HEK293T (cell line): ENCODE data around the gene P3H2.

Experiments
- CTCF ChIA-PET: fragments of 350-600 bp; formaldehyde crosslinking; extraction: SDS; loops from one replicate; lab custom pipeline; 2021; ENCODE audit warnings: antibody characterized with exemption, inconsistent platforms; lab: Yijun Ruan, JAX
- POLR2A ChIA-PET: fragments of 350-600 bp; formaldehyde crosslinking; extraction: SDS; loops from one replicate; lab custom pipeline; 2020; ENCODE audit warnings: antibody characterized with exemption, inconsistent platforms; lab: Yijun Ruan, JAX
- DNase-seq: peaks from one replicate; pipeline ENCODE4 v3.0.0; 2012; ENCODE audit warnings: mixed read lengths; ENCODE audit errors: extremely low spot score
- ARNT ChIP-seq: fragments of 450-650 bp; IDR thresholded peaks from 2 replicates; pipeline ENCODE4 v1.6.1; 2017; ENCODE audit warnings: mild to moderate bottlenecking
- BHLHE40 ChIP-seq: fragments of 450-650 bp; IDR thresholded peaks from 2 replicates; pipeline ENCODE4 v1.6.1; 2016; ENCODE audit warnings: mild to moderate bottlenecking, moderate library complexity, borderline replicate concordance
- CTBP1 ChIP-seq: fragments of 450-650 bp; IDR thresholded peaks from 2 replicates; pipeline ENCODE4 v1.6.1; 2016; ENCODE audit warnings: borderline replicate concordance
- ELF4 ChIP-seq: fragments of 450-650 bp; IDR thresholded peaks from 2 replicates; pipeline ENCODE4 v1.6.1; 2017; ENCODE audit warnings: antibody characterized with exemption
- FOXA1 ChIP-seq: fragments of 450-650 bp; IDR thresholded peaks from 2 replicates; pipeline ENCODE4 v1.6.1; 2016; ENCODE audit warnings: mild to moderate bottlenecking
- FOXK2 ChIP-seq: fragments of 450-650 bp; IDR thresholded peaks from 2 replicates; pipeline ENCODE4 v1.6.1; 2016; ENCODE audit warnings: mild to moderate bottlenecking
- FOXM1 ChIP-seq: fragments of 450-650 bp; IDR thresholded peaks from 2 replicates; pipeline ENCODE4 v1.6.1; 2017; ENCODE audit warnings: mild to moderate bottlenecking, borderline replicate concordance
- HDGF ChIP-seq: fragments of 450-650 bp; IDR thresholded peaks from 2 replicates; pipeline ENCODE4 v1.6.1; 2017; ENCODE audit warnings: antibody characterized with exemption, borderline replicate concordance
- L3MBTL2 ChIP-seq: fragments of 450-650 bp; conservative IDR thresholded peaks from 2 replicates; pipeline ENCODE4 v1.6.1; 2016; ENCODE audit warnings: mild to moderate bottlenecking
- LEF1 ChIP-seq: fragments of 450-650 bp; IDR thresholded peaks from 2 replicates; pipeline ENCODE4 v1.6.1; 2017; ENCODE audit warnings: mild to moderate bottlenecking, borderline replicate concordance
- NFRKB ChIP-seq: fragments of 450-650 bp; IDR thresholded peaks from 2 replicates; pipeline ENCODE4 v1.6.1; 2016; ENCODE audit warnings: mild to moderate bottlenecking, moderate library complexity
- SP1 ChIP-seq: fragments of 450-650 bp; IDR thresholded peaks from 2 replicates; pipeline ENCODE4 v1.6.1; 2017
- SUZ12 ChIP-seq: fragments of 450-650 bp; IDR thresholded peaks from 2 replicates; pipeline ENCODE4 v1.6.1; 2016; ENCODE audit warnings: mild to moderate bottlenecking
- TARDBP ChIP-seq: fragments of 450-650 bp; IDR thresholded peaks from 2 replicates; pipeline ENCODE4 v1.6.1; 2016
- ZNF384 ChIP-seq: fragments of 450-650 bp; IDR thresholded peaks from 2 replicates; pipeline ENCODE4 v1.6.1; 2016
- TF ChIP-seq, protein P1 (sequence below): fragments of 450-650 bp; IDR thresholded peaks from 2 replicates; pipeline ENCODE4 v1.6.1; 2016

The P3H2 gene

DNA sequence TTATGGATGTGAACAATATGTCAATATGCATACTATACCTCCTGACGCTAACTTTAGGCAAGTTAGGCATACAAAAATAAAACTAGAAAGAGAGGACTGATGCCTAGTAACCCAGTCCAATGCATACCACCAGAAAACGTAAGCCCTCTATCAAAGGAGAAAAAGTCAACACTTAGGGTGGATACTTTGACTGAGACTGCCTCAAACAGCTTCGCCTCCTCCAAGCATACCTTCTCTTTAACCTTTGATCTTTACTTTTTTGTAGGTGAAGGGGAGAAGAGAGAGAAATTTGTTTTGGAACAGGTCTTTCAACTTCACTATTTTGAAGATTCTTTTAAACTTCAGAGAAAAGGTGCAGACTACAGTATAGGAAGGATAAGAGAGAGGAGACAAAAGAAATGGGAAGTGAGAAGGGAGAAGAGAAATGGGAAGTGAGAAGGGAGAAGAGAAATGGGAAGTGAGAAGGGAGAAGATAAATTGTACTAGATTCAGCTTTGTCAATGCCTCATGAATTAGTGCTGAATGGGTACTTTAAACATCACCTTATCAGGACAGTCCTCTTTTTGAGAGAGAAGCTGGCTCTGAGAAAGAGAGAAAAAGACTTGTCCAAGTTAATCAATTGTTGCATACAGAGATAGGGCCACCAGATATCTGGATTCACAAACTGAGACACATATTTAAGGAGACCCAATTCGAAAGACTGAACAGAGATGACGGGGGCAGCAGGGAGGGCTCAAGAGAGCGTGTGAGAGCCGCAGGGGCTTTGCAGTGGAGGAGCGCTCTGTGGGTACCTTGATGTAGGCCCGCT is 1.0 kb downstream of the P3H2 start:
- TF ChIP-seq FOXA1, result no peak
- TF ChIP-seq ARNT, result no peak
- TF ChIP-seq HDGF, result no peak
- TF ChIP-seq FOXM1, result no peak
- TF ChIP-seq BHLHE40, result no peak
- TF ChIP-seq SUZ12, result no peak
- no peak for TF ChIP-seq NFRKB
- no peak for TF ChIP-seq SP1
- TF ChIP-seq, protein P1, sequence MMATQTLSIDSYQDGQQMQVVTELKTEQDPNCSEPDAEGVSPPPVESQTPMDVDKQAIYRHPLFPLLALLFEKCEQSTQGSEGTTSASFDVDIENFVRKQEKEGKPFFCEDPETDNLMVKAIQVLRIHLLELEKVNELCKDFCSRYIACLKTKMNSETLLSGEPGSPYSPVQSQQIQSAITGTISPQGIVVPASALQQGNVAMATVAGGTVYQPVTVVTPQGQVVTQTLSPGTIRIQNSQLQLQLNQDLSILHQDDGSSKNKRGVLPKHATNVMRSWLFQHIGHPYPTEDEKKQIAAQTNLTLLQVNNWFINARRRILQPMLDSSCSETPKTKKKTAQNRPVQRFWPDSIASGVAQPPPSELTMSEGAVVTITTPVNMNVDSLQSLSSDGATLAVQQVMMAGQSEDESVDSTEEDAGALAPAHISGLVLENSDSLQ, result no peak
- TF ChIP-seq CTBP1, result no peak
- no peak for TF ChIP-seq FOXK2
- no peak for TF ChIP-seq ELF4
- no peak for TF ChIP-seq ZNF384
- TF ChIP-seq LEF1, result no peak
- TF ChIP-seq TARDBP, result no peak
- ChIA-PET CTCF (interaction anchor here (0.5 kb wide), 1 partner anchor 73 kb away, joined by 3 read pairs; no protein-coding TSS in a partner anchor), POLR2A (no interaction called here)
- no peak for DNase-seq

DNA sequence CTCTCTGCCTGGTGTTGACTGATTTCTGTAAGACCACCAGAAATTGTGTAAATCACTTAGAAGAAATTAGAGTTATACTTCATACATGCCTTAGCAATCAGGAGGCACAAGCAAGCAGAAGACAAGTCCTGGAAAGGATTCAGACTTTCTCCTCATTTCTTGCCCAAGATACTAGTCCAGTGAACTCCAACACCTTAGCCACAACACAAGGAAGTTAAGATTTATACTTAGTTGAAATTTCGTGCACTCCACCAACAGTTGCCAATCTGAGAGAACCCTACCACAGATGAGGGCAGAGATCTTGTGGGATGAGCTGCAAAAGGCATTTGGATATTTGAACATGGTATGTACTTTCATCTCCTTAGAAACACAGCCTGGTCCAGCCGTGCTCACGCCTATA is 2.3 kb downstream of the P3H2 start:
- ChIA-PET POLR2A (no interaction called here), CTCF (no interaction called here)
- TF ChIP-seq CTBP1 (no peak), ELF4 (no peak), SUZ12 (no peak), FOXA1 (no peak), FOXM1 (no peak), NFRKB (no peak), LEF1 (no peak), ZNF384 (no peak), FOXK2 (no peak), TARDBP (no peak), L3MBTL2 (no peak)
- TF ChIP-seq, protein P1, result no peak
- no peak for DNase-seq

DNA sequence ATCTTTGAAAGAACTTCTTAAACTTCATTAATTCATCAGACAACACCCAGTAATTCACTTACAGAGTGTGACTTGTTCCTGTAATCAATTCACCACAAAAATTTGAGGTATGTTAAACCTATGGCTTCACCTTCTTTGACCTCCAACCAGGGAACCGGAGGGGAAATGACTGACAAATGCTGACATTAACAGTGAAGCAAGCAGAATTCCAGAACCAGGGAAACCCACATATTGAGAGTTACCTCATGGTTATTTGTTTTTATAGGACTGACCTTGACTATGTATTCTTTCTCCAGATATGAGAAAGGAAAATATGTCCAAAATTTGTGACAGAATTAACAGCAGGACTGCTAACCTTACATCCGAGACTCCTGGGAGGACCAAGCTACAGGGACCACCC is 2.7 kb downstream of the P3H2 start:
- TF ChIP-seq CTBP1 (no peak), NFRKB (no peak), BHLHE40 (no peak), FOXK2 (no peak), FOXA1 (no peak), ZNF384 (no peak), ARNT (no peak), FOXM1 (no peak), SP1 (no peak), ELF4 (no peak), HDGF (no peak), SUZ12 (no peak), LEF1 (no peak), L3MBTL2 (no peak), TARDBP (no peak)
- TF ChIP-seq, protein P1, result no peak
- CTCF ChIA-PET, result no interaction called here
- POLR2A ChIA-PET, result no interaction called here
- DNase-seq, result no peak

DNA sequence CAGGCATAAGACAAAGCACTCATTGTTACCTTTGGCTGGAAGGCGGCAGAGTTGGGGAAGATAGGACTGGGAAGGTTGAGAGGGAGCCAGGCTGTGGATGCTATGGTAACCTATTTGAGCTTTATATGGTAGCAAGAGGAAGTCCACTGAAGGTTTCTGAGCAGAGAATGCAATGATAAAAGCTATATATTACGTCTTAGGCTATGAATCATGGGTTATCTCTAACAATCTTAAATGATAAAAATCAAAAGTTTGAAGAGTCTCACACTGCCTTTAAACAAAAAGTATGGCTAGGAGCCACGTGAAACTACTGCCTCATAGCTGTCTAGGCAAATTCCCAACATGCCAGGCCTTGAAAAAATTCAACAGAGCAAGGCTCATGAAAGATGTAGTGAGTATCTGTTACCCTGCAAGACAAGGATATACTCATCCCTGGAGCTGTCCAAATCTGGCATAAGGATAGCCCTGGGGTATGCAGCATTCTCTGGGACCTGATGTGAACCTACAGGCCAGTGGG is 4.1 kb downstream of the P3H2 start:
- CTCF ChIA-PET, result no interaction called here
- TF ChIP-seq CTBP1, result no peak
- TF ChIP-seq, protein P1, result no peak
- TF ChIP-seq BHLHE40, result no peak
- no peak for TF ChIP-seq ELF4
- no peak for TF ChIP-seq ZNF384
- TF ChIP-seq FOXA1, result no peak
- TF ChIP-seq L3MBTL2, result no peak
- no peak for TF ChIP-seq LEF1
- TF ChIP-seq ARNT, result no peak
- no peak for TF ChIP-seq NFRKB
- no peak for DNase-seq
- POLR2A ChIA-PET, result no interaction called here

DNA sequence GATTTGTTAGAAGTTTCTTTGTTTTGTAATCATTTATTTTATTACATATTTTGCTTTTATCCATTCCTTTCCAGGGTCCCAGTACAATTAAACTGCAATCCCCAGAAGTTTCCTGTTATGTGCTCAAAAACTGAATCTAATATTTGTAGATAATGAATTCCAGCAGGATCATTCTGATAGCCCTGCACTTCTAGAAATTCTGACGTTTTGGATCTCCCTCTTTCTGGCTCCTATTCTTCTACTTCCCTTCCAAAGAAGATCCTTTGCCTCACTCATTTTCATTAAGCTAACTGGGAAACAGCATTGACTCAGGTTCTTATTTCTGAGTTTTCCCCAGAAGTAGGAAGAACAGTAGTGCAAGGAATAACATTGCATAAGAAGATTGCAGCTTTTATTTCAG is 9.9 kb downstream of the P3H2 start:
- POLR2A ChIA-PET, result no interaction called here
- TF ChIP-seq, protein P1, result no peak
- TF ChIP-seq CTBP1 (no peak), FOXM1 (no peak), BHLHE40 (no peak), FOXA1 (no peak)
- no peak for DNase-seq
- CTCF ChIA-PET, result no interaction called here
